Common myeloid progenitor, CD34-positive (primary cell): ENCODE data around the gene SIK2.

Experiments used
- CTCF ChIA-PET: fragments of 350-600 bp; sonication (Branson Sonifier 250); formaldehyde crosslinking; loops from one replicate; lab custom pipeline; 2021; ENCODE audit warnings: antibody characterized with exemption; lab: Charles Lee
- POLR2A ChIA-PET: fragments of 350-600 bp; sonication (Branson Sonifier 250); formaldehyde crosslinking; loops from one replicate; lab custom pipeline; 2021; ENCODE audit warnings: antibody characterized with exemption; lab: Charles Lee
- DNase-seq, 3 donors: peaks; one replicate each; pipeline versions ENCODE4 v3.0.0 to v3.0.0-alpha.2; 2013
- H3K27ac ChIP-seq, 2 experiments: 1 replicate in 1 of 2; 2 replicates in 1 of 2; pipeline ENCODE4 v1.7.0; 2013; ENCODE audit warnings: inconsistent platforms in 2 of 2, low read length in 2 of 2, mild to moderate bottlenecking in 2 of 2, low read depth in 1 of 2, moderate library complexity in 1 of 2; ENCODE audit not compliant: severe bottlenecking in 2 of 2, insufficient read depth in 1 of 2, poor library complexity in 1 of 2
- H3K27me3 ChIP-seq, 5 experiments: replicated peaks in 2 of 5; 1 replicate in 3 of 5; 2 replicates in 2 of 5; pipeline versions ENCODE4 v1.6.1 to v1.7.0; 2013; ENCODE audit warnings: low read length in 4 of 5, mild to moderate bottlenecking in 2 of 5, moderate library complexity in 2 of 5, inconsistent platforms in 1 of 5; ENCODE audit not compliant: insufficient read depth in 5 of 5, control insufficient read depth in 4 of 5
- H3K36me3 ChIP-seq, 4 experiments: 1 replicate in 2 of 4; 2 replicates in 2 of 4; pipeline versions ENCODE4 v1.6.1 to v1.7.0; 2013; ENCODE audit warnings: low read length in 3 of 4, control low read depth in 1 of 4, mild to moderate bottlenecking in 1 of 4; ENCODE audit not compliant: control insufficient read depth in 4 of 4, insufficient read depth in 4 of 4
- H3K4me1 ChIP-seq, 4 experiments: 1 replicate in 3 of 4; 2 replicates in 1 of 4; pipeline versions ENCODE4 v1.6.1 to v1.7.1; 2013; ENCODE audit warnings: low read length in 3 of 4, mild to moderate bottlenecking in 3 of 4, control low read depth in 1 of 4, inconsistent platforms in 1 of 4, moderate library complexity in 1 of 4; ENCODE audit not compliant: control insufficient read depth in 4 of 4, insufficient read depth in 4 of 4; ENCODE audit errors: control extremely low read depth in 1 of 4
- H3K4me3 ChIP-seq, 7 experiments: 1 replicate in 4 of 7; 2 replicates in 3 of 7; pipeline versions ENCODE4 v1.5.1 to v1.7.0; 2013; ENCODE audit warnings: mild to moderate bottlenecking in 7 of 7, low read length in 6 of 7, moderate library complexity in 6 of 7, inconsistent platforms in 2 of 7, low read depth in 2 of 7, control low read depth in 1 of 7; ENCODE audit not compliant: insufficient read depth in 4 of 7, control insufficient read depth in 1 of 7; ENCODE audit errors: extremely low read depth in 1 of 7
- H3K9me3 ChIP-seq, 5 experiments: 1 replicate in 4 of 5; 2 replicates in 1 of 5; pipeline versions ENCODE4 v1.6.1 to v1.7.1; 2013; ENCODE audit warnings: low read length in 4 of 5, mild to moderate bottlenecking in 2 of 5, inconsistent platforms in 1 of 5, low read depth in 1 of 5, moderate library complexity in 1 of 5; ENCODE audit not compliant: control insufficient read depth in 4 of 5, insufficient read depth in 2 of 5; ENCODE audit errors: control extremely low read depth in 1 of 5
- WGBS: methylation state at CpG from one replicate; pipeline ENCODE4 v1.1.5; 2013; ENCODE audit not compliant: insufficient coverage; 5-methylcytosine and 5-hydroxymethylcytosine counted together

SIK2 gene

GRCh38 chr11:111634981-111635705 is 32.9 kb downstream of the SIK2 start:
- POLR2A ChIA-PET = no interaction called here
- H3K4me3 ChIP-seq = no peak overlapping the region
- no peaks in the 10 kb centered on the region for H3K27me3 ChIP-seq
- WGBS = 50% methylated on average over 2 of the region's 5 CpGs
- H3K4me1 ChIP-seq = peaks cover 0 to 13% (median 3%) of the 10 kb centered on the region in 4 experiments
- CTCF ChIA-PET = interaction anchor here (0.6 kb wide), 1 partner anchor 113 kb away, joined by 4 read pairs; no protein-coding TSS in a partner anchor
- H3K27ac ChIP-seq = no peak overlapping the region
- DNase-seq = no peak
- peaks cover 0 to 5% (median 0%) of the 10 kb centered on the region in 5 experiments for H3K9me3 ChIP-seq
- H3K36me3 ChIP-seq = peaks cover 12 to 17% (median 17%) of the 10 kb centered on the region in 4 experiments

GRCh38 chr11:111635706-111636045 is 33.4 kb downstream of the SIK2 start:
- ChIA-PET POLR2A (no interaction called here), CTCF (interaction anchor here (0.6 kb wide), 1 partner anchor 44 kb away, joined by 3 read pairs; no protein-coding TSS in a partner anchor)
- Histone ChIP-seq H3K9me3 (peaks cover 0 to 5% (median 0%) of the 10 kb centered on the region in 5 experiments), H3K27ac (no peak overlapping the region), H3K4me3 (no peak overlapping the region), H3K36me3 (peaks cover 12 to 17% (median 16%) of the 10 kb centered on the region in 4 experiments), H3K4me1 (peaks cover 0 to 13% (median 3%) of the 10 kb centered on the region in 4 experiments), H3K27me3 (no peaks in the 10 kb centered on the region)
- no peak for DNase-seq
- WGBS = 100% methylated on average over 1 of the region's 1 CpG

DNA sequence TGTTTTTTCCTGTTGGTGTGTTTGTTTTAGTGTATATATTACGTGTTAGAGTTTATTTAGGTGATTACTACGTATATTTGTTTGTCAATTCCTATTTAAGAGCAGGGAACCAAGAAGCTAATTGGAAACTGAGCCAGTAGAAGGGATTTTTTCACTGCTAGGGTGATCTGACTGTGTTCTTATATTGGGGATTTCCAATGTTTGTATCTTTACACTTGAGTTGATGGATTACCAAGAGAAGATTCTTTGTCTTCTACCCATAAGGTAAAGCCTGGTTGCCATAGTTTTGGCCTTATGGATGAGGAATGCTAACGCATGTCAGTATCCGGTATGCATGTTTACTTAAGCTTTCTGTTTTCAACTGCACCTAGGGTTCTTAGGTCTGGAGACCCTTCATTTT is 35.6 kb downstream of the SIK2 start:
- DNase-seq = no peak
- H3K9me3 ChIP-seq = peaks cover 0 to 5% (median 0%) of the 10 kb centered on the region in 5 experiments
- H3K4me1 ChIP-seq = peaks cover 0 to 13% (median 3%) of the 10 kb centered on the region in 4 experiments
- no peak overlapping the region for H3K4me3 ChIP-seq
- WGBS = 100% methylated on average over 3 of the region's 4 CpGs
- ChIA-PET POLR2A (no interaction called here), CTCF (no interaction called here)
- H3K27ac ChIP-seq = no peak overlapping the region
- peaks cover 17 to 22% (median 20%) of the 10 kb centered on the region in 4 experiments for H3K36me3 ChIP-seq
- no peaks in the 10 kb centered on the region for H3K27me3 ChIP-seq

GRCh38 chr11:111639226-111639925 is 37.1 kb downstream of the SIK2 start:
- no CpG with 5 or more reads among the region's 1 CpG for WGBS
- POLR2A ChIA-PET = no interaction called here

DNA sequence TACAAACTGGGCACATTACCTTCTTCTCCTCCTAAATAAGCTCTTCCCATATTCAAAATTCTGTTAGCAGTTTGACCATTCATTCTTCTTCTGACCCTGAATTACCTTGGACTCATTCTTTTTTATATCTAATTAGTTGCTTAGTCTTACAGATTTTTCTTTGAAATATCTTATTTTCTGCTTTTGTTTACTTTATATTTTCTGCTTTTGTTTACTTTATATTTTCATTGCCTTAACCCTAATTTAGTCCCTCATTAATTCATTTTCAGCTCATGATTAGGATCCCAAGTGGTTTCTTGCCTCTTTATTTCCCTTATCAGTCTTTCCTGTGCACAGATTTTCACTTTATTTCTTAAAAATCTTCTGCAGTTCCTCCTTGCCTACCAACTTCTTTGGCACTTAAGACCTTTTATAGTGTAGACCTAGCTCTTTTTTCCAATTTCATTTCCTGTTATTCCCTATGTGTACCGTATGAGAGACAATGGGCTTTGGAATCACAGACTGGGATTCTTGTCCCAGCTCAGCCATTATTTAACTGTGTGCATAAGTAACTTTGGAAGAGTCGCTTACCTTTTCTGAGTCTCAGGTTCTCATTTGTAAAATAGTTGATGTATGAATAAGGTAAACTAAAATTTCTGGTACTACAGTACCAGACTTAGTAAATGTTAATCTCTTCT is 39.2 kb downstream of the SIK2 start:
- ChIA-PET CTCF (interaction anchor here (0.8 to 1.0 kb wide), 2 partner anchors 8 to 37 kb away, joined by 3 read pairs; no protein-coding TSS in a partner anchor), POLR2A (no interaction called here)
- peaks cover 14 to 21% (median 18%) of the 10 kb centered on the region in 4 experiments for H3K36me3 ChIP-seq
- no peak for DNase-seq
- no peak overlapping the region for H3K4me3 ChIP-seq
- H3K27ac ChIP-seq = no peak overlapping the region
- peaks cover 0 to 6% (median 0%) of the 10 kb centered on the region in 4 experiments for H3K4me1 ChIP-seq
- WGBS = 100% methylated on average over 1 of the region's 2 CpGs
- peaks cover 0 to 5% (median 0%) of the 10 kb centered on the region in 5 experiments for H3K9me3 ChIP-seq
- H3K27me3 ChIP-seq = no peaks in the 10 kb centered on the region

More at GRCh38 chr11:111639226-111639925, 37.1 kb downstream of the SIK2 start:
- H3K4me1 ChIP-seq = peaks cover 0 to 4% (median 0%) of the 10 kb centered on the region in 4 experiments
- DNase-seq = no peak
- CTCF ChIA-PET = no interaction called here
- H3K27me3 ChIP-seq = no peaks in the 10 kb centered on the region
- H3K36me3 ChIP-seq = peaks cover 17 to 22% (median 20%) of the 10 kb centered on the region in 4 experiments
- H3K9me3 ChIP-seq = peaks cover 0 to 5% (median 0%) of the 10 kb centered on the region in 5 experiments
- no peak overlapping the region for H3K4me3 ChIP-seq
- no peak overlapping the region for H3K27ac ChIP-seq

GRCh38 chr11:111642542-111642941 is 40.3 kb downstream of the SIK2 start:
- ChIA-PET POLR2A (no interaction called here), CTCF (no interaction called here)
- Histone ChIP-seq H3K27me3 (no peaks in the 10 kb centered on the region), H3K27ac (no peak overlapping the region), H3K36me3 (peaks cover 14 to 19% (median 17%) of the 10 kb centered on the region in 4 experiments), H3K4me1 (peaks cover 0 to 6% (median 0%) of the 10 kb centered on the region in 4 experiments), H3K9me3 (peaks cover 0 to 5% (median 0%) of the 10 kb centered on the region in 5 experiments), H3K4me3 (no peak overlapping the region)
- DNase-seq = no peak
- WGBS = no CpG with 5 or more reads among the region's 1 CpG
